Cerebellar nuclear complex (tissue), 1 donor: Measurements from ENCODE around the gene PTX3.

Experiments used
- DNase-seq, 2 experiments: peaks; one replicate each; lab custom pipeline; 2025; lab: John Stamatoyannopoulos, UW

The PTX3 gene

GRCh38 chr3:157436583-157437291 is at the start of gene PTX3:
Gene PTX3 (plus strand): TSS chr3:157436850. CDS start chr3:157436934, 84 bp downstream.
- peak in 1 of 2 experiments; percentile 39 for DNase-seq

GRCh38 chr3:157387708-157388435 is 48.8 kb upstream of the PTX3 start:
- no peak for DNase-seq

- DNase-seq = no peak
Observed at GRCh38 chr3:157388976-157389375, 47.7 kb upstream of the PTX3 start.

- no peak for DNase-seq
Observed at GRCh38 chr3:157390713-157391515, 45.7 kb upstream of the PTX3 start.

GRCh38 chr3:157392104-157392503 is 44.5 kb upstream of the PTX3 start:
- DNase-seq = no peak

GRCh38 chr3:157393113-157393512 is 43.5 kb upstream of the PTX3 start:
- no peak for DNase-seq

- no peak for DNase-seq
Observed at GRCh38 chr3:157394411-157394810, 42.2 kb upstream of the PTX3 start.

- no peak for DNase-seq
Observed at GRCh38 chr3:157398598-157398997, 38.1 kb upstream of the PTX3 start.

- no peak for DNase-seq
Observed at GRCh38 chr3:157404381-157404780, 32.3 kb upstream of the PTX3 start.

- no peak for DNase-seq
Observed at GRCh38 chr3:157405457-157405856, 31.2 kb upstream of the PTX3 start.

- DNase-seq = no peak
Observed at GRCh38 chr3:157406394-157406793, 30.3 kb upstream of the PTX3 start.

GRCh38 chr3:157407769-157408168 is 28.9 kb upstream of the PTX3 start:
- no peak for DNase-seq

GRCh38 chr3:157408499-157409149 is 28.0 kb upstream of the PTX3 start:
- no peak for DNase-seq

- no peak for DNase-seq
Observed at GRCh38 chr3:157409516-157409915, 27.1 kb upstream of the PTX3 start.

- DNase-seq = no peak
Observed at GRCh38 chr3:157410945-157411344, 25.7 kb upstream of the PTX3 start.

- DNase-seq = no peak
Observed at GRCh38 chr3:157412323-157412855, 24.3 kb upstream of the PTX3 start.

- DNase-seq = no peak
Observed at GRCh38 chr3:157414861-157415260, 21.8 kb upstream of the PTX3 start.

- no peak for DNase-seq
Observed at GRCh38 chr3:157416347-157417087, 20.1 kb upstream of the PTX3 start.

GRCh38 chr3:157417247-157417646 is 19.4 kb upstream of the PTX3 start:
- no peak for DNase-seq

- no peak for DNase-seq
Observed at GRCh38 chr3:157418104-157418503, 18.5 kb upstream of the PTX3 start.

GRCh38 chr3:157420606-157421130 is 16.0 kb upstream of the PTX3 start:
- no peak for DNase-seq
